Measurements from ENCODE around the gene KIAA0513.
"Not testable (repeated sequence)": the region's sequence is repeated elsewhere in the genome, so short reads cannot be mapped to it uniquely, and the experiment has no call there.

The KIAA0513 gene

GRCh38 chr16:85051683-85052082 lies 24.1 kb downstream of the KIAA0513 start:
- DNase-seq: no peak

DNA sequence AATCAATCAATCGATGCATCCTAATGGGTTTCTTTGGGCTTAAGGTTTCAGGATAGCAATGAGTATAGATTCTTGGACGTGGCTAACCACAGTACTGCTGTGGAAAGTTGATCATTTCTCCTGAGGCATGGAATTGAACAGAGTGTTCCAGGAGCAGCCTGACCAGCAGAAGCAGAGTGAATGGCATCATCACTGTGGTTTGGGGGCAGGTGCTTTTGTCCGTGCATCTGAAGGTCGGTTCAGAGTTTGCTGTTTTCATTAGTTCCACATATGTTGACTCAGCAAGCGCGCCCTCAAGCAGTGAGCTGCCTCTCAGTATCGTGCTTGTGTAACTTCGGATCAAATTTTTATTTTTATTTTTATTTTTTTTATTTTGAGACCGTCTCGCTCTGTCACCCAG lies 24.9 kb downstream of the KIAA0513 start:
- DNase-seq: no peak

GRCh38 chr16:85054321-85054720 lies 26.7 kb downstream of the KIAA0513 start:
- DNase-seq: not testable (repeated sequence)

DNA sequence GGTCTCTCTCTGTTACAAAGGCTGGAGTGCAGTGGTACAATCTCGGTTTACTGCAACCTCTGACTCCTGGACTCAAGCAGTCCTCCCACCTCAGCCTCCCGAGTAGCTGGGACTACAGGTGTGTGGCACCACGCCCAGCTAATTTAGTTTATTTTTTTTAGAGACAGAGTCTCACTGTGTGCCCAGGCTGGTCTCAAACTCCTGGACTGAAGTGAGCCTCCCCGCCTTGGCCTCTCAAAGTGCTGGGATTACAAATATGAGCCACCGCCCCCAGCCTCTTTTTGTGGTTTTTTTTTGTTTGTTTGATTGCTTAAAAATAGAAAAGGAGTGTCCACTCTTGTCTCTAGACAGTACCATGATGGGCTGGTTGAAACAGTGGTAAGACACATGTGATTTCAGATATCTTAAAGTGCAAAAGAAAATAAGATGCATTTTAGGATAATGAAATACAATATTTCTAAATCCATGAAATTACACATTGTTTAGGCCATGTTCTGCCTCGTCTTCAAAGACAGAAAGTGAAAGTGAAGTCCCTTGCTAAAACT lies 27.4 kb downstream of the KIAA0513 start:
- no peak for DNase-seq

DNA sequence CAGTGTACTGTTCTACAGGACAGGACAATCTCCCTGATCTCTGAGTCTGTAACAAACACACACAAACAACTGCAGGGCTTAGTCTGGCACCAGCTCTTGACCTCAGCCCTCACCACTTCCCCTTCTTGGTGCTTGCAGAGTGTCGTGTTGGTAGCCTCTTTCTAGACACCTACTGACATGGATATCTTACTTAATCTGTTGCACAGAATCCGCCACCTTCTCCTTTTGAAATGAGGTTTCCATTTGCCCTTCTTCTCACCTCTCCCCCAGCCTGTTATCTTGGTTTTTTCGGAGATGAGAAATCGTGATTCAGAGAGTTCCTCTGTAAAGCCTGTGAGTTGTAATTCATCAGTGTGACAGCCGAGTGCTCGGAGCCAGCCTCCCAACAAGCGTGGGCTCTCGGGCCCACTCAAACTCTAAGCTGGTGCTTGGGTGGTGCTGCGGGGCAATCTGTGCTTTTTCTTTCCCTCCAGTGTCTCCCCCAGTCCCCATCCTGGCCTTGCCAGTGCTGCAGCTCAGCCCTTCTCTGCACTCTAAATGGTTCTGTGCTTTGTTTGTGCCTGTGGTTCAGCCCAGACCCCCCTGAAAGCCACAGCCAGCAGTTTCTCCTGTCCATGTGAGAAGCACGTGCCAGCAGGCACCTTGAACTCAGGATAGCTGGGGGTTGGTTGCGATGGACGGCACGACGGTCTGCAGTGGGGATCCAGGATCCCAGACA lies 28.1 kb downstream of the KIAA0513 start:
- DNase-seq: peak; percentile 56

GRCh38 chr16:85056211-85056748 lies 28.7 kb downstream of the KIAA0513 start:
- no peak for DNase-seq

GRCh38 chr16:85057212-85057889 lies 29.8 kb downstream of the KIAA0513 start:
- DNase-seq: no peak

- DNase-seq: no peak
Observed at GRCh38 chr16:85057948-85058347, 30.4 kb downstream of the KIAA0513 start.

DNA sequence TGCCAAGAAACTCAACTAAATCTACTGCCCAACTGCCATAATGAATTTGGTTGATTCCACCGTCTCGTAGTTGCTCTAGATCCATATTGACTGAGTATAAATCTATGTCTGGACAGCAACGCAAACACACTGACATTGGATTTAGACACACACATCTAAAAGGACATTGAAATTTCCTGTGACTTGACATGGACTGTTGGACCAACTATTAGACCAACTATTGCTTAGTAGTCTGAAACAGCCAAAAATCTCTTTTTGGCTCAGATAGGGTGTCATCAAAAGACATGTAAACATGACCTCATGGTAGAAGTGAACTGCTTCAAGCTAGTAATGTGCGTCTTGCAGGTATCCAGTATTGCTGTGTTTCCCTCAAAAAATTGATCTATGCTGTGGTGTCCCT lies 31.3 kb downstream of the KIAA0513 start:
- DNase-seq: no peak

GRCh38 chr16:85061566-85061965 lies 34.0 kb downstream of the KIAA0513 start:
- no peak for DNase-seq

DNA sequence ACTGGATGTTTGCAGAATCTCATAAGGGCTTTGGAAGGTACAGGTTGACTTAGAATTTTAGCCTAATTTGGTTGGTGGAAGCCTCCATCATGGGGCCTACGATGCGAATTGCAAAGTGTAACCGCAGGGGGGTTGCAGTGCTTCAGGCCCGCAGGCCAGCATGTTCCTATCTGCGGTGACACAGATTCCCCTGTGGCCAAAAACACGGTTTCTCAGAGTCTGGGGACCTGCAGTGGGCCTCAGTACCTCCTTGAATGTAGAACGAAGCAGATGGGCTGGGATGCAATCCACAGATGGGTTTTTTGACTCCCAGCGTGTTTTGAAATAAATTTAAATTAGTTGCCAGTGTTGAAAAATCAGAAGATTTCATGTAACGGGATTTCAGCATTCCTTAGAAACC lies 34.7 kb downstream of the KIAA0513 start:
- no peak for DNase-seq

- no peak for DNase-seq
Observed at GRCh38 chr16:85062845-85063244, 35.2 kb downstream of the KIAA0513 start.

- DNase-seq: no peak
Observed at GRCh38 chr16:85064186-85064585, 36.6 kb downstream of the KIAA0513 start.

GRCh38 chr16:85065099-85065498 lies 37.5 kb downstream of the KIAA0513 start:
- DNase-seq: no peak

GRCh38 chr16:85066346-85066885 lies 38.8 kb downstream of the KIAA0513 start:
- no peak for DNase-seq

GRCh38 chr16:85067024-85067423 lies 39.4 kb downstream of the KIAA0513 start:
- DNase-seq: no peak

- DNase-seq: no peak
Observed at GRCh38 chr16:85067426-85067825, 39.8 kb downstream of the KIAA0513 start.

DNA sequence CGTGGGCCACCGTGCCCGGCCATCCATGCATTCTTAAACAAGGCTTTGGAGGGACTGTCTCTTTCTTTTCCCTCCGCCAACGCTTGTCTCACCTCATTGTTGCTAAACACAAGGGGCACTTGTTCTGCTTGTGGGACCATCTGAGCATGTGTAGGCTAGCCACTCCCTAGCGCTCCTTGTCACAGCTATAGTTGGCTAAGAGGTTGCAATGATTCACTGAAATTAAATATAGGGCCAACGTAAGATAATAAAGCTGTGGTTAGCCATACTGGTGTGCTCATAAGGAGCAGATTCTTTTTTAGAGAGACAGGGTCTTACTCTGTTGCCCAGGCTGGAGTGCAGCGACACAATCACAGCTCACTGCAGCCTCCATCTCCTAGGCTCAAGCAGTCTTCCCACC lies 41.2 kb downstream of the KIAA0513 start:
- DNase-seq: no peak

DNA sequence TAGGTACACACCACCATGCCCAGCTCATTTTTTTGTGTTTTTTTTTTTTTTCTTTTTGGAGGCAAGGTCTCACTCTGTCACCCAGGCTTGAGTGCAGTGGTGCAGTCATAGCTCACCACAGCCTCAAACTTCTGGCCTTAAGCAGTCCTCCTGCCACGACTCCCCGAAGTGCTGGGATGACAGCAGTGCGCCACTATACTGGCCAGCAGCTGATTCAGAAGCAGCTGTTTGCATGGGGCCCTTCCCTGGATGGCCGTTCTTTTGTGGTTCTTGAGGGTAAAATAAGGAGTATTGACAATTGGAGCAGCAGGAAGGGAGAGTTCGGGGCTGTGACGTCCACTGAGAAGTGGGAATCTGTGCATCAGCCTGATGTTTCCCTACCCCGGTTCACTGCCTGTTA lies 41.6 kb downstream of the KIAA0513 start:
- DNase-seq: no peak

DNA sequence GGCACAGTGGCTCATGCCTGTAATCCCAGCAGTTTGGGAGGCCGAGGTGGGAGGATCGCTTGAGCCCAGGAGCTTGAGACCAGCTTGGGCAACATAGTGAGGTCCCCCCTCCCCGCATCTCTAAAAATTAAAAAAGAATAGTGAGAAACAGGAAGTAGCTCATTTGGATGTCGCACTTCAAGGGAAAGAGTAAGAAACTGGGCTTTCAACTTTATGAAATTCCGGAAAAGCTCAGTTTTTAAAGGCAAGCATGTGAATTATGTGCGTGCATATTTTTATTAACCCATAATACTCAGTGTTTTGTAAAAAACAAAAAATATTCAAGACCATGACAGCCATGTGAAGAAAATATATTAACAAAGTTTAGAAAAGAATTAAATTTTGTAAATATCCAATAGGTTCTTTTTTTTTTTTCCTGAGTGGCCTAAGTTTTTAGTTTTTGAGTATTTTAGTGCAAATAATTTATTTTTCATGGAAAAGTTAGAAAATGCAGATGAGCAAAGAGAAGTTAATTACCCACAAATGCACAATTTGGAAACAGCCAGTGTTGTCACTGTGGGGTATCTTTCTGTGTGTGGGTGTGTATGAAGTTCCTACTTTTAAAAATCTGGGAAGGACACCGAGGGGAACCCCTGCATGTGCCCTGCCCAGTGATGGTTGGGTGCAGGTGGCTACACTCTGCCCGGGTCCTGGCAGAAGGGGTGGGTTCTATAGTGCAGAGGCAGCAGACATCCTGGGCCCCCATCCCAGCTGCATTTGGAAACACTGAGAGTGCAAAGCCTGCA lies 44.7 kb downstream of the KIAA0513 start:
- DNase-seq: no peak

- DNase-seq: no peak
Observed at GRCh38 chr16:85072947-85073346, 45.4 kb downstream of the KIAA0513 start.

GRCh38 chr16:85074225-85074914 lies 46.8 kb downstream of the KIAA0513 start:
- DNase-seq: no peak

Measured in activated CD8-positive, alpha-beta memory T cell treated with anti-CD3 and anti-CD28 coated beads, Interleukin-2, amount 50 U/mL, for 4 hours (primary cell).